ENCODE results near the gene COX19. TPM values are rescaled to one million over a fixed set of nuclear protein-coding genes. Genes with fewer than 3 reads are reported as not detected.
"Not testable (repeated sequence)": the region's sequence is repeated elsewhere in the genome, so short reads cannot be mapped to it uniquely, and the experiment has no call there.

COX19 gene
- total and polyA plus RNA-seq, 10 donors = 7.1 to 29.1 (median 15.2) TPM

DNA sequence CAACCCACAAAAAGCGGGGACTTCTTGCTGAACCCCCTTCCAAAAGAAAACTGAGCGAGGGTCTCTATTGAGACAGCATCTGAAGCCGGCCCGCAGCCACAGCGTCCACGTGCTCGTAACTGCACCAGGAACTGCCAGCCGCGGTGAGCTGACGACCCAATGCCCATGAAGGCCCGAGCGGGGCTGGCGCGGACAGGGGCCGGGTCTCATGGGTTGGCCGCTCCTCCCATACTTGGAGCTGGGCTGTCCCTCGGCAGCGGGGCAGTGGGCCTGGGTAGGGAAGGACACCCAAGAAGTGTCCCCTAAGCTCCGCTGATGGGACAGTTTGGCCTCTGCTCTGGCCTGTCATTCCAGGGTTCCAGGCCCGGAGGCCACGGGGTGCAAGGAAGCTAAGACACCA is 30.0 kb upstream of the COX19 start:
- H3K4me1 ChIP-seq = peaks cover 0 to 11% (median 5%) of the 10 kb centered on the region in 6 donors
- TF ChIP-seq POLR2AphosphoS5 (IDR thresholded peaks at IDR 0.05) = no peak
- TF ChIP-seq, protein P1, sequence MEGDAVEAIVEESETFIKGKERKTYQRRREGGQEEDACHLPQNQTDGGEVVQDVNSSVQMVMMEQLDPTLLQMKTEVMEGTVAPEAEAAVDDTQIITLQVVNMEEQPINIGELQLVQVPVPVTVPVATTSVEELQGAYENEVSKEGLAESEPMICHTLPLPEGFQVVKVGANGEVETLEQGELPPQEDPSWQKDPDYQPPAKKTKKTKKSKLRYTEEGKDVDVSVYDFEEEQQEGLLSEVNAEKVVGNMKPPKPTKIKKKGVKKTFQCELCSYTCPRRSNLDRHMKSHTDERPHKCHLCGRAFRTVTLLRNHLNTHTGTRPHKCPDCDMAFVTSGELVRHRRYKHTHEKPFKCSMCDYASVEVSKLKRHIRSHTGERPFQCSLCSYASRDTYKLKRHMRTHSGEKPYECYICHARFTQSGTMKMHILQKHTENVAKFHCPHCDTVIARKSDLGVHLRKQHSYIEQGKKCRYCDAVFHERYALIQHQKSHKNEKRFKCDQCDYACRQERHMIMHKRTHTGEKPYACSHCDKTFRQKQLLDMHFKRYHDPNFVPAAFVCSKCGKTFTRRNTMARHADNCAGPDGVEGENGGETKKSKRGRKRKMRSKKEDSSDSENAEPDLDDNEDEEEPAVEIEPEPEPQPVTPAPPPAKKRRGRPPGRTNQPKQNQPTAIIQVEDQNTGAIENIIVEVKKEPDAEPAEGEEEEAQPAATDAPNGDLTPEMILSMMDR (IDR thresholded peaks at IDR 0.05 in 8 of 11, conservative IDR thresholded peaks at IDR 0.05 in 3 of 11) = no peak
- TF ChIP-seq POLR2A (IDR thresholded peaks at IDR 0.05) = no peak
- H3K27me3 ChIP-seq (replicated peaks in 1 of 7) = no peaks in the 10 kb centered on the region
- H3K4me3 ChIP-seq = no peak overlapping the region
- H3K9me3 ChIP-seq = no peaks in the 10 kb centered on the region
- no peak for DNase-seq
- peaks cover 0 to 60% (median 20%) of the 10 kb centered on the region in 6 donors for H3K36me3 ChIP-seq
- H3K27ac ChIP-seq = no peak overlapping the region
- 92 to 96% (median 93%) methylated on average over 17 to 21 of the region's 21 CpGs for WGBS, 5 donors
- intact Hi-C loops (cut with DNase I; ENCODE audit: low total_unique reads) = no loop called here

DNA sequence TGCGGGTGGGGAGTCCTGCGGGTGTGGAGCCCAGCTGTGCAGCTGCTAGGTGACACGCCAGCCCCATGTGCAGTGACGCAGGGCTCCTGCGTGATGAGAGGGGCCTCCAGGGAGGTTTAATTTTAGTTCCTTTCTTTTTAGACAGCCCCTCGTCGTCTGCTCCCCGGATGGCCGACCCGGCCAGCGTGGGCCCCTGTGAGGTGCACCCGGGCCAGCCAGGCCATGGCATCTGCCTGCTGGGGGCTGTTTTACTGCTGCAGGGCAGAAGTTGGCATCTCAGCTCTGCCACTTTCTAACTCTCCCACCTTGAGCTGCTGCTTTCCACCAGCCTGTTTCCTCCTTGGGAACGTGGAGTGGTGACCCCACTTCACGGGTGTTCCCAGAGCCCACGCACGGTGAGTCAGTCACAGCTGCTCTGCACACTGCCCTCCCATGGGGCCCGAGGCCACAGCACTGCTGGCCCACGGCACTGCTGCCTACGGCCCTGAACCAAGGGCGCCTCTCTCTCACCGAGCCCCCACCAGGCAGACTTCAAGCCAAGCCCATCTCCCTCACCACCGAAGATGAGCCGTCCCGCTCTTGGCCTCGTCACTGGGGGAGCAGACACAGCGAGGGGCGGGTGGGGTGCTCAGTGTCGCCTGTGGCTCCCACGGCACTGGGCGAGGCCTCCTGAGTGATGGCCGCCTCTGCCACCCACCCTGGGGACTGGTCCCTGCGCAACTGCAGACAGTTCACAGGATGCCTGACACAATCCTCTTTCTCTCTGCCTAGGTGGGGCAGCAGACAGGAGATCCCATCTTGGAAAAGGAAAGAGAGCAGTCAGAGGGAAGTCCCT is 28.9 kb upstream of the COX19 start:
- H3K36me3 ChIP-seq = peaks cover 0 to 61% (median 18%) of the 10 kb centered on the region in 6 donors
- no peaks in the 10 kb centered on the region for H3K27me3 ChIP-seq (replicated peaks in 1 of 7)
- DNase-seq = no peak
- 72 to 80% (median 78%) methylated on average over 29 to 32 of the region's 32 CpGs for WGBS, 5 donors
- no peak overlapping the region for H3K4me3 ChIP-seq
- H3K4me1 ChIP-seq = peaks cover 0 to 11% (median 5%) of the 10 kb centered on the region in 6 donors
- H3K9me3 ChIP-seq = no peaks in the 10 kb centered on the region
- no peak overlapping the region for H3K27ac ChIP-seq
- intact Hi-C loops (cut with DNase I; ENCODE audit: low total_unique reads) = no loop called here
- TF ChIP-seq POLR2A (IDR thresholded peaks at IDR 0.05) (no peak), POLR2AphosphoS5 (IDR thresholded peaks at IDR 0.05) (no peak)
- TF ChIP-seq, protein P1 (IDR thresholded peaks at IDR 0.05 in 8 of 11, conservative IDR thresholded peaks at IDR 0.05 in 3 of 11) = no peak

DNA sequence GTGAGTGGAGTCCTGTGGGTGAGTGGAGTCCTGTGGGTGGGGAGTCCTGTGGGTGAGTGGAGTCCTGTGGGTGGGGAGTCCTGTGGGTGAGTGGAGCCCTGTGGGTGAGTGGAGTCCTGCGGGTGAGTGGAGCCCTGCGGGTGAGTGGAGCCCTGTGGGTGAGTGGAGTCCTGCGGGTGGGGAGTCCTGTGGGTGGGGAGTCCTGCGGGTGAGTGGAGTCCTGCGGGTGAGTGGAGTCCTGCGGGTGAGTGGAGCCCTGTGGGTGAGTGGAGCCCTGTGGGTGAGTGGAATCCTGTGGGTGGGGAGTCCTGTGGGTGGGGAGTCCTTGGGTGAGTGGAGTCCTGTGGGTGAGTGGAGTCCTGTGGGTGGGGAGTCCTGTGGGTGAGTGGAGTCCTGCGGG is 27.1 kb upstream of the COX19 start:
- 33 to 100% (median 90%) methylated on average over 1 to 7 of the region's 7 CpGs for WGBS, 5 donors
- H3K4me3 ChIP-seq; H3K27me3 ChIP-seq (replicated peaks in 1 of 7); DNase-seq; H3K27ac ChIP-seq; intact Hi-C loops (cut with DNase I; ENCODE audit: low total_unique reads); H3K9me3 ChIP-seq: not testable (repeated sequence)
- Histone ChIP-seq H3K36me3 (peaks cover 0 to 59% (median 18%) of the 10 kb centered on the region in 6 donors), H3K4me1 (peaks cover 0 to 14% (median 5%) of the 10 kb centered on the region in 6 donors)

DNA sequence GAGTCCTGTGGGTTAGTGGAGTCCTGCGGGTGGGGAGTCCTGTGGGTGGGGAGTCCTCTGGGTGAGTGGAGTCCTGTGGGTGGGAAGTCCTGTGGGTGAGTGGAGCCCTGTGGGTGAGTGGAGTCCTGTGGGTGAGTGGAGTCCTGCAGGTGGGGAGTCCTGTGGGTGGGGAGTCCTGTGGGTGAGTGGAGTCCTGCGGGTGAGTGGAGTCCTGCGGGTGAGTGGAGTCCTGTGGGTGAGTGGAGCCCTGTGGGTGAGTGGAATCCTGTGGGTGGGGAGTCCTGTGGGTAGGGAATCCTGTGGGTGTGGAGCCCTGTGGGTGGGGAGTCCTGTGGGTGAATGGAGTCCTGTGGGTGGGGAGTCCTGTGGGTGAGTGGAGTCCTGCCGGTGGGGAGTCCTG is 26.7 kb upstream of the COX19 start:
- intact Hi-C loops (cut with DNase I; ENCODE audit: low total_unique reads); DNase-seq; H3K27ac ChIP-seq; H3K4me3 ChIP-seq; H3K9me3 ChIP-seq; H3K27me3 ChIP-seq (replicated peaks in 1 of 7): not testable (repeated sequence)
- H3K4me1 ChIP-seq = peaks cover 0 to 18% (median 5%) of the 10 kb centered on the region in 6 donors
- H3K36me3 ChIP-seq = peaks cover 0 to 59% (median 19%) of the 10 kb centered on the region in 6 donors
- WGBS, 5 donors = 79 to 100% (median 86%) methylated on average over 1 to 4 of the region's 4 CpGs

DNA sequence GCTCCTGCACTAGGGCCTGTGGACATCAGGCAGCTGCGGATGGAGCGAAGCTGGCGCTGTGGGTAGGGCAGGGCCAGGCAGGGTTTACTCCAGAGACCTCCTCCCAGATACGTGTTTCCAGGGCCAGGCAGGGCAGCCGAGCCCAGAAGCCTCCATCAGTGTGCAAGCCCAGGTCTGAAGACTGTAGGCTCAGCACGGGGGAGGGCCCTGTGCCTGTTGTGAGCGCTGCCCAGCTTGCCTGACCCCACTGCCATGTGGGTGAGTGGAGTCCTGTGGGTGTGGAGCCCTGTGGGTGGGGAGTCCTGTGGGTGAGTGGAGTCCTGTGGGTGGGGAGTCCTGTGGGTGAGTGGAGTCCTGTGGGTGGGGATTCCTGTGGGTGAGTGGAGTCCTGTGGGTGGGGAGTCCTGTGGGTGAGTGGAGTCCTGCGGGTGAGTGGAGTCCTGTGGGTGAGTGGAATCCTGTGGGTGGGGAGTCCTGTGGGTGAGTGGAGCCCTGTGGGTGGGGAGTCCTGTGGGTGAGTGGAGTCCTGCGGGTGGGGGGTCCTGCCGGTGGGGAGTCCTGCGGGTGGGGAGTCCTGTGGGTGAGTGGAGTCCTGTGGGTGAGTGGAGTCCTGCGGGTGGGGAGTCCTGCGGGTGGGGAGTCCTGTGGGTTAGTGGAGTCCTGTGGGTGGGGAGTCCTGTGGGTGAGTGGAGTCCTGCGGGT is 25.9 kb upstream of the COX19 start:
- intact Hi-C loops (cut with DNase I; ENCODE audit: low total_unique reads); H3K27me3 ChIP-seq (replicated peaks in 1 of 7); H3K27ac ChIP-seq; DNase-seq; H3K9me3 ChIP-seq; H3K4me3 ChIP-seq: not testable (repeated sequence)
- Histone ChIP-seq H3K36me3 (peaks cover 0 to 59% (median 21%) of the 10 kb centered on the region in 6 donors), H3K4me1 (peaks cover 0 to 26% (median 5%) of the 10 kb centered on the region in 6 donors)
- WGBS, 5 donors = 90 to 93% (median 91%) methylated on average over 9 to 14 of the region's 14 CpGs

Data from spleen (tissue), 11 donors.